GM21367 (cell line): ENCODE results near the gene CYP26B1.

Source experiments
- ATAC-seq: cut with Tn5 transposase; IDR thresholded peaks from one replicate; pipeline ENCODE4 v1.9.1; 2021; ENCODE audit not compliant: unreplicated experiment

The CYP26B1 gene

GRCh38 chr2:72113847-72114692, 33.6 kb downstream of the CYP26B1 start:
- ATAC-seq, result no peak

DNA sequence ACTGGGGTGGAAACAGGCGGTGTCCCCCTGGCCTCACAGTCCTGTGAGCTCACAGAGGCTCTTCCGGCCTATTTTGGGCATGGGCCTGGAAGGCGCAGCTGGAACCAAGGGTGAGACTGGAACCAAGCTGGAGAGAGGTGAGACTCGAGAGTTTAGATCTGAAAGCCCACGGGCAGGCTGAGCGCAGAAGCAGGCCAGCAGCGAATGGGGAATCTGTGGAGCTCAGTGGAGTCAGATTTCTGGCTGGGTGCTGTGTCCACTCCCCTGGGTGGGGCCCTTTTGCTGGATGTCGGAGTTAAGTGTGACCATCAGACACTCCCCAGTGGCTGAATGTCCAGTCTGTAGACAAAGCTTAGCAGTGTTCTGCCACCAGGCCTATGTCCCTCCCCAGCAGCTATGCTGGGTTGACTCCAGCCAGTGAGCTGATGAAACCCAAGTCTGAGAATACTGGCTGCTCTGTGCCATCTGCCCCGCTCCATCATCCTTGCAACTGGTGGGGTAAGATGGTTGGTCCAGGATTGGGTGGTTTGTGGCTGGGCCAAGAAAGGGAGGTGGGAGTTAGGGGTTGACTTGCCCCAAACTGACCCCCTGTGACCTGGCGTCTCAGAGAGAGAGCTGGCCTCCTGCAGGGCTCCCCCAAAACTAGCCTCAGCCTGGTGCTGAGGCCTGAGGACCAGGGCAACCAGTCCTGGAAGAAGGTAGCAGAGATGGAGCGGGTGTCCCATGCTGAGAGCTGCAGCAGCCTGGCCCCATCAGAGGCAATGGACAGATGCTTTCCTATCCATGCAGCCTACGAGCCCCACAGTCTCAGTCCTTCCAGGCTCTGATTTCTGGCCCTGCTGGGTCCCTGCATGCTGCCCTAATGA, 34.4 kb downstream of the CYP26B1 start:
- no peak for ATAC-seq

- no peak for ATAC-seq
Observed at GRCh38 chr2:72112401-72112800, 35.3 kb downstream of the CYP26B1 start.

- no peak for ATAC-seq
Observed at GRCh38 chr2:72111061-72111460, 36.6 kb downstream of the CYP26B1 start.

GRCh38 chr2:72109904-72110303, 37.8 kb downstream of the CYP26B1 start:
- no peak for ATAC-seq

DNA sequence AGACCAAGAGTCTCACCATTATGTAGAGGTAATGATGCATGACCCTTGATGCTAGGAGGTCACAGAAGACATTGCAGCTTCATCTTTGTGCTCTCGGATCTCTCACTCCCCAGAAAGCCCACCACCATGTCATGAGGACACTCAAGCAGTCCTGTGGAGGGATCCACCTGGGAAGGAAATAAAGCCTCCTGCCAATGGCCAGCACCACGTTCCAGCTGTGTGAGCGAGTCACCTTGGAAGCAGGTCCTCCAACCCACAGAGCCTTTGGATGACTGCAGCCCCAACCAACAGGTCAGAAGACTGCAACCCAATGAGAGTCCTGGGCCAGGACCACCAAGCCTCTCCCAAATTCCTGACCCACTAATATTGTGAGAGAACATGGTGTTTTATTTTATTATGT, 38.4 kb downstream of the CYP26B1 start:
- no peak for ATAC-seq

- no peak for ATAC-seq
Observed at GRCh38 chr2:72108121-72108520, 39.5 kb downstream of the CYP26B1 start.

- ATAC-seq, result no peak
Observed at GRCh38 chr2:72106978-72107377, 40.7 kb downstream of the CYP26B1 start.

- ATAC-seq, result no peak
Observed at GRCh38 chr2:72104821-72105588, 42.7 kb downstream of the CYP26B1 start.

- no peak for ATAC-seq
Observed at GRCh38 chr2:72103690-72104089, 44.0 kb downstream of the CYP26B1 start.

DNA sequence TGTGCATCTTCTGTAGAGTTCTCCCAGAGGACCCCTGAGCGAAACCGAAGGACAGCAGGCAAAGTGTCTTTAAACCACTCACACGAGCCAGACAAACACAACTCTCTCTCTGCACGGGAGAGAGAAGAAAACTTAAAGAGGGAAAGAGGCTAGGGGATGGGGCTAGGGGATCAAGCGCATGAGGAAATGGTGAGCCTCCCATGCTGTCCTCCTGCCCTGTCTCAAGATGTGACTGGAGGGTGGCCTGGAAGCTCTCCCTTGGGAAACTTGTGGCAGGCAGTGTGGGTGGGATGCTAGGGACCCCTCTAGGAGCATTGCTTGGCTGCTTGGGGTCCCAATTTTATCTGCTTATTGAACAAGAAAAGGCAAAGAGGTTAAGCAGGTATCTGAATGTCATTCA, 44.5 kb downstream of the CYP26B1 start:
- ATAC-seq, result no peak

DNA sequence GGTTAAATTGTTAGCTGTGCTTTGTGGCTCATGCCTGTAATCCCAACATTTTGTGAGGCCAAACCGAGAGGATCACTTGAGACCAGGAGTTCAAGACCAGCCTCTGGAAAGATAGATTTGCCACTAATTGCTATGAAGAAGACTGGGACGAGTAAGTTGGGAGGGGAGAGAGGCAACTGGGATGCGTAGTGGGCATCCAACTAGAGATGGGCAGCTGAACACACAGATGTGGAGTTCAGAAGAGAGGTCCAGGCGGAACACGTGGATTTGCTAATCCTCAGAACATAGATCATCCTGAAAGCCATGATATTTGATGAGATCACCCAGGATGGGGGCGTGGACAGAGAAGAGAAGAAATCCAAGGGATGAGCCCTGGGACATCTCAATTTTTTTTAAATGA, 48.7 kb downstream of the CYP26B1 start:
- no peak for ATAC-seq

- ATAC-seq, result no peak
Observed at GRCh38 chr2:72097276-72097675, 50.4 kb downstream of the CYP26B1 start.

- ATAC-seq, result no peak
Observed at GRCh38 chr2:72096181-72096580, 51.5 kb downstream of the CYP26B1 start.

GRCh38 chr2:72095364-72095763, 52.3 kb downstream of the CYP26B1 start:
- no peak for ATAC-seq

DNA sequence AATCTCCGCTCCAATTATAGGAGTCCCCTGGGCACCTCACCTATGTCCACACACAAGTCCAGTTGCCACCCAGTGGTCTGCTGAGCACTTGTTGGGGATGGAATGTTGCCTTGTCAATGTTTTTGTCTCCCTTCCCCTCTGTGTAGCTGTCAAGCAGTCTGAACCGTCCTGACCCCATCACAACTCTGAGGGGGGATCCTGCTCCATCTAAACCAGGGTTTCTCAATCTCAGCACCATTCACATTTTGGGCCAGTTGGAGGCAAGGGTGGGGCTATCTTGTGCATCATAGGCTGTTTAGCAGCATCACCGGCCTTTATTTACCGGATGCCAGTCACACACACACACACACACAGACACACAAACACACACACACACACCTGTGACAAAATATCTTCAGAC, 53.0 kb downstream of the CYP26B1 start:
- ATAC-seq, result no peak

GRCh38 chr2:72092111-72092510, 55.6 kb downstream of the CYP26B1 start:
- no peak for ATAC-seq

DNA sequence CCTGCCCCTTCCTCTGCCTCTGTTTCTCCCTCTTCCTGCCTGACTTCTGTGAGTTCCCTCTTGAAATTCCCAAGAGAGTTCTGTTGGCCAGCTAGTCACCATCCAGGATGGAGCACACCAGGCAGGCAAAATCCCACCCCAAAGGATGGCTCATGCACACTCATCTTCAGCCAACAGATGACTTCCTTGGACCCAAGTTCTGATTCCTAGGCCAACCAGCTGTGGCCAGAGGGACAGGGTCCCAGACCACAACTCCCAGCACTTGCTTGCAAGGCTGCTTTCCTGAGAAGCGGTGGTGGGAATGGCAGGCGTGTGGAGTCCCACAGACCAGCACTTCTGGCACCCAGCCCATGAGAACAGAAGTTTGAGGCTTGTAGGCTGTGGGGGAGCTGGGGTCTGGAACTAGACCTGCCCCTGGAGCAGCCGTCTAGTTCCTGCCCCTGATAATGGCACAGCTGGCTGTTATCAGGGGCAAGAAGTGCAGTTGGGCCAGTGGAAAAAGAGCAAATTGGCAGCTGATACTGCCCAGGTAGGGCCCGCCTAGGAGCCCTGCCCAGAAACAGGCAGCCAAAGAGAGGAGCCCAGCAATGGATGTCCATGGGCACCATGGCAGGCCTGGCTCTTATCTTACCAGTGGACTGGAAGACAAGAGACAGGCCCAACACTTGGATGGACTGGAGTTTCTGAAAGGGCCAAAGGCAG, 56.7 kb downstream of the CYP26B1 start:
- ATAC-seq, result no peak

GRCh38 chr2:72090271-72090720, 57.4 kb downstream of the CYP26B1 start:
- ATAC-seq, result no peak

DNA sequence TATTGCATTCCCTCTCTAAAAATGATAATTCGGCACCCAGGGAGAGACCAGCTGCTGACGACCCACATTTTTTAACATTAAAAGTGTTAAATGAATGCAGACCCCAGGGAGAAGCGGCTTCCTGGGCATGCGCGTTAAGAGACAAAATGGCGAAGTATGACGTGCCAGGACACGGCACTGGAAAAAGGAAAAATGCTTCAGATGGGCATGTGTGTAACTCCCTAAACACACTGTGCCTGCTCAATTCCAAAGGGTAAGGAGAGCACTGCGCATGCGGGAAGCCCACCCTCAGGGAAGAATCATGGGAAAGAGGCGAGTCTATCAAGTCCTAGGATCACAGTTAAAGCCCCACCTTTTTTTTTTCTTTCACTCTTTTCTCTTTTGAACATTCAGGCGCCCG, 58.1 kb downstream of the CYP26B1 start:
- no peak for ATAC-seq

- no peak for ATAC-seq
Observed at GRCh38 chr2:72089028-72089427, 58.6 kb downstream of the CYP26B1 start.
